NCI-H2196 (cell line): ENCODE data around the gene ZNF692.

ENCODE experiments used
- DNase-seq: peaks from one replicate; lab custom pipeline; 2025; ENCODE audit not compliant: unreplicated experiment; lab: John Stamatoyannopoulos, UW

ZNF692 gene

GRCh38 chr1:248825573-248825908 lies 33.3 kb downstream of the ZNF692 start:
- DNase-seq = no peak

GRCh38 chr1:248825136-248825535 lies 33.7 kb downstream of the ZNF692 start:
- no peak for DNase-seq

- no peak for DNase-seq
These were observed 34.2 kb downstream of the ZNF692 start for GRCh38 chr1:248824701-248825100.

GRCh38 chr1:248824301-248824700 lies 34.6 kb downstream of the ZNF692 start:
- no peak for DNase-seq

- DNase-seq = no peak
These were observed 35.3 kb downstream of the ZNF692 start for GRCh38 chr1:248823517-248824001.

GRCh38 chr1:248822148-248823032 lies 36.5 kb downstream of the ZNF692 start:
- no peak for DNase-seq

GRCh38 chr1:248821641-248822040 lies 37.2 kb downstream of the ZNF692 start:
- DNase-seq = no peak

- DNase-seq = no peak
These were observed 37.8 kb downstream of the ZNF692 start for GRCh38 chr1:248821101-248821500.

- no peak for DNase-seq
These were observed 38.8 kb downstream of the ZNF692 start for GRCh38 chr1:248820041-248820585.

GRCh38 chr1:248818505-248819374 lies 40.1 kb downstream of the ZNF692 start:
- DNase-seq = no peak

- DNase-seq = no peak
These were observed 41.8 kb downstream of the ZNF692 start for GRCh38 chr1:248817065-248817464.

GRCh38 chr1:248816042-248816851 lies 42.6 kb downstream of the ZNF692 start:
- DNase-seq = no peak

GRCh38 chr1:248815407-248816034 lies 43.4 kb downstream of the ZNF692 start:
- DNase-seq = no peak

GRCh38 chr1:248814351-248814750 lies 44.5 kb downstream of the ZNF692 start:
- no peak for DNase-seq

- DNase-seq = no peak
These were observed 45.3 kb downstream of the ZNF692 start for GRCh38 chr1:248813546-248813945.

GRCh38 chr1:248812736-248813425 lies 46.0 kb downstream of the ZNF692 start:
- DNase-seq = no peak

- no peak for DNase-seq
These were observed 47.1 kb downstream of the ZNF692 start for GRCh38 chr1:248811514-248812490.

- no peak for DNase-seq
These were observed 48.0 kb downstream of the ZNF692 start for GRCh38 chr1:248810727-248811513.
